Measurements from ENCODE around the gene RUBCN. TPM values are rescaled to one million over a fixed set of nuclear protein-coding genes. Genes with fewer than 3 reads are reported as not detected.
A peak's percentile ranks its signal among the peaks of the same experiment; 100 is the strongest.

Gene RUBCN
- total and polyA plus RNA-seq, 2 of the 13 experiments (the other 11 are each of a cell fraction or from before 2014, with no cell fraction given): 5.2 to 8.1 TPM

DNA sequence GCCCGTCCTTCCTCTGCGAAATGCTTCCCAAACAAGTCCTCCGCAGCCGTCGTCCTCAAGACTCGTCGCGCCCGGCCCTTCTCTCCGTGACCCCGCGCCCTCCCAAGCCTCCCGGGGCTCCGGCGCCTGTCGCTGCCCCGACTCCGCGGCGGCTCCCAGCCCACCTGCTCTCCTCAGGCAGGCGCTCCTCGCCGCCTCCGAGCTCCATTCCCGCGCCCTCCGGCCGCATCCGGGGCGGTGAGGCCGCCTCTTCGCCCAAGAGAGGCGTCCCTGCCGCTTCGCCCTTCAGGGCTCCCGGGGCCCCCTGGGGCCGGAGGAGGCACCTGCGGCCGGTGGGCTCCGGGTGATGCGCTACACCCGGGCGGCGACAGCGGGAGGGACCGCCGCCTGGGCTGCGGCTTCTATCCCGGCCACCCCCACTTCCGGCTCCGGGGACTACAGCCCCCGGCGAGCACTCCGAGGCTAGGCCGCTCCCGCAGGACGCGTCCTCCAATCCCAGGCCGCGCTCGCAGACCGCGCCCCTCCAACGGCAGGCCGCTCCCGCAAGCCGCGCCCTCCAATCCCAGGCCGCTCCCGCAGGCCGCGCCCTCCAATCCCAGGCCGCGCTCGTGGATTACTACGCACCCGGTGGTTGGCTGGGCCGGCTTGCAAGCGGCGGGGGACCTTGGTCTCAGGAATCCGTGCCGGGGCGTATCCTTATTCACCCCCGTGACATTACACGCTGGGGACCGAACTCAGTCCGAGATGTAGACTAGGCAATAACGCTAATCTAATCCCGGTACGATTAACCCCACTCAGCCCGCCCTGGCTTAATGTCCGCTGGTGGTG lies at the start of gene RUBCN (continued):
- TF ChIP-seq ZNF138 (CRISPR knock-in tag; IDR thresholded peaks at IDR 0.05; ENCODE audit: low read depth) (no peak), NFRKB (IDR thresholded peaks at IDR 0.05) (no peak), ZFP62 (CRISPR knock-in tag; IDR thresholded peaks at IDR 0.05) (no peak), ZNF619 (CRISPR knock-in tag; IDR thresholded peaks at IDR 0.05) (no peak), TRIM24 (CRISPR knock-in tag; IDR thresholded peaks at IDR 0.05) (no peak), YY1 (IDR thresholded peaks at IDR 0.05; ENCODE audit: insufficient read depth, insufficient replicate concordance, low read depth, low read length) (peak; percentile 34), ZMYM4 (CRISPR knock-in tag; IDR thresholded peaks at IDR 0.05) (peak; percentile 46; the same call in 1 of the 2 replicates), ZNF709 (CRISPR knock-in tag; IDR thresholded peaks at IDR 0.05) (no peak), ZNF343 (CRISPR knock-in tag; IDR thresholded peaks at IDR 0.05) (no peak; the same call in 1 of the 2 replicates), DMAP1 (CRISPR knock-in tag; IDR thresholded peaks at IDR 0.05) (0 out of 2 replicates have a peak, but pooled peaks have one; percentile 45), MEIS2 (CRISPR knock-in tag; IDR thresholded peaks at IDR 0.05) (peak; percentile 66), ATM (IDR thresholded peaks at IDR 0.05; ENCODE audit: borderline replicate concordance) (no peak), ZNF660 (CRISPR knock-in tag; IDR thresholded peaks at IDR 0.05; ENCODE audit: borderline replicate concordance, low read depth) (no peak)
- TF ChIP-seq, protein P1, sequence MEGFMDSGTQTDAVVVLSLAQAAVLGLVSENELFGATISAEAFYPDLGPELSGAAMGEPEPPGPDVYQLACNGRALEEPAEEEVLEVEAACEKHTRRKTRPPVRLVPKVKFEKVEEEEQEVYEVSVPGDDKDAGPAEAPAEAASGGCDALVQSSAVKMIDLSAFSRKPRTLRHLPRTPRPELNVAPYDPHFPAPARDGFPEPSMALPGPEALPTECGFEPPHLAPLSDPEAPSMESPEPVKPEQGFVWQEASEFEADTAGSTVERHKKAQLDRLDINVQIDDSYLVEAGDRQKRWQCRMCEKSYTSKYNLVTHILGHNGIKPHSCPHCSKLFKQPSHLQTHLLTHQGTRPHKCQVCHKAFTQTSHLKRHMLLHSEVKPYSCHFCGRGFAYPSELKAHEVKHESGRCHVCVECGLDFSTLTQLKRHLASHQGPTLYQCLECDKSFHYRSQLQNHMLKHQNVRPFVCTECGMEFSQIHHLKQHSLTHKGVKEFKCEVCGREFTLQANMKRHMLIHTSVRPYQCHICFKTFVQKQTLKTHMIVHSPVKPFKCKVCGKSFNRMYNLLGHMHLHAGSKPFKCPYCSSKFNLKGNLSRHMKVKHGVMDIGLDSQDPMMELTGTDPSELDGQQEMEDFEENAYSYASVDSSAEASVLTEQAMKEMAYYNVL (CRISPR knock-in tag; IDR thresholded peaks at IDR 0.05; ENCODE audit: borderline replicate concordance): no peak
- TF ChIP-seq, protein P2, sequence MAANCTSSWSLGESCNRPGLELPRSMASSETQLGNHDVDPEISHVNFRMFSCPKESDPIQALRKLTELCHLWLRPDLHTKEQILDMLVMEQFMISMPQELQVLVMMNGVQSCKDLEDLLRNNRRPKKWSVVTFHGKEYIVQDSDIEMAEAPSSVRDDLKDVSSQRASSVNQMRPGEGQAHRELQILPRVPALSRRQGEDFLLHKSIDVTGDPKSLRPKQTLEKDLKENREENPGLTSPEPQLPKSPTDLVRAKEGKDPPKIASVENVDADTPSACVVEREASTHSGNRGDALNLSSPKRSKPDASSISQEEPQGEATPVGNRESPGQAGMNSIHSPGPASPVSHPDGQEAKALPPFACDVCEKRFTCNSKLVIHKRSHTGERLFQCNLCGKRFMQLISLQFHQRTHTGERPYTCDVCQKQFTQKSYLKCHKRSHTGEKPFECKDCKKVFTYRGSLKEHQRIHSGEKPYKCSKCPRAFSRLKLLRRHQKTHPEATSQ (CRISPR knock-in tag; IDR thresholded peaks at IDR 0.05; ENCODE audit: borderline replicate concordance): no peak
- TF ChIP-seq, protein P3, sequence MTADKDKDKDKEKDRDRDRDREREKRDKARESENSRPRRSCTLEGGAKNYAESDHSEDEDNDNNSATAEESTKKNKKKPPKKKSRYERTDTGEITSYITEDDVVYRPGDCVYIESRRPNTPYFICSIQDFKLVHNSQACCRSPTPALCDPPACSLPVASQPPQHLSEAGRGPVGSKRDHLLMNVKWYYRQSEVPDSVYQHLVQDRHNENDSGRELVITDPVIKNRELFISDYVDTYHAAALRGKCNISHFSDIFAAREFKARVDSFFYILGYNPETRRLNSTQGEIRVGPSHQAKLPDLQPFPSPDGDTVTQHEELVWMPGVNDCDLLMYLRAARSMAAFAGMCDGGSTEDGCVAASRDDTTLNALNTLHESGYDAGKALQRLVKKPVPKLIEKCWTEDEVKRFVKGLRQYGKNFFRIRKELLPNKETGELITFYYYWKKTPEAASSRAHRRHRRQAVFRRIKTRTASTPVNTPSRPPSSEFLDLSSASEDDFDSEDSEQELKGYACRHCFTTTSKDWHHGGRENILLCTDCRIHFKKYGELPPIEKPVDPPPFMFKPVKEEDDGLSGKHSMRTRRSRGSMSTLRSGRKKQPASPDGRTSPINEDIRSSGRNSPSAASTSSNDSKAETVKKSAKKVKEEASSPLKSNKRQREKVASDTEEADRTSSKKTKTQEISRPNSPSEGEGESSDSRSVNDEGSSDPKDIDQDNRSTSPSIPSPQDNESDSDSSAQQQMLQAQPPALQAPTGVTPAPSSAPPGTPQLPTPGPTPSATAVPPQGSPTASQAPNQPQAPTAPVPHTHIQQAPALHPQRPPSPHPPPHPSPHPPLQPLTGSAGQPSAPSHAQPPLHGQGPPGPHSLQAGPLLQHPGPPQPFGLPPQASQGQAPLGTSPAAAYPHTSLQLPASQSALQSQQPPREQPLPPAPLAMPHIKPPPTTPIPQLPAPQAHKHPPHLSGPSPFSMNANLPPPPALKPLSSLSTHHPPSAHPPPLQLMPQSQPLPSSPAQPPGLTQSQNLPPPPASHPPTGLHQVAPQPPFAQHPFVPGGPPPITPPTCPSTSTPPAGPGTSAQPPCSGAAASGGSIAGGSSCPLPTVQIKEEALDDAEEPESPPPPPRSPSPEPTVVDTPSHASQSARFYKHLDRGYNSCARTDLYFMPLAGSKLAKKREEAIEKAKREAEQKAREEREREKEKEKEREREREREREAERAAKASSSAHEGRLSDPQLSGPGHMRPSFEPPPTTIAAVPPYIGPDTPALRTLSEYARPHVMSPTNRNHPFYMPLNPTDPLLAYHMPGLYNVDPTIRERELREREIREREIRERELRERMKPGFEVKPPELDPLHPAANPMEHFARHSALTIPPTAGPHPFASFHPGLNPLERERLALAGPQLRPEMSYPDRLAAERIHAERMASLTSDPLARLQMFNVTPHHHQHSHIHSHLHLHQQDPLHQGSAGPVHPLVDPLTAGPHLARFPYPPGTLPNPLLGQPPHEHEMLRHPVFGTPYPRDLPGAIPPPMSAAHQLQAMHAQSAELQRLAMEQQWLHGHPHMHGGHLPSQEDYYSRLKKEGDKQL (CRISPR knock-in tag; IDR thresholded peaks at IDR 0.05; ENCODE audit: low read depth): no peak
- TF ChIP-seq, protein P4, sequence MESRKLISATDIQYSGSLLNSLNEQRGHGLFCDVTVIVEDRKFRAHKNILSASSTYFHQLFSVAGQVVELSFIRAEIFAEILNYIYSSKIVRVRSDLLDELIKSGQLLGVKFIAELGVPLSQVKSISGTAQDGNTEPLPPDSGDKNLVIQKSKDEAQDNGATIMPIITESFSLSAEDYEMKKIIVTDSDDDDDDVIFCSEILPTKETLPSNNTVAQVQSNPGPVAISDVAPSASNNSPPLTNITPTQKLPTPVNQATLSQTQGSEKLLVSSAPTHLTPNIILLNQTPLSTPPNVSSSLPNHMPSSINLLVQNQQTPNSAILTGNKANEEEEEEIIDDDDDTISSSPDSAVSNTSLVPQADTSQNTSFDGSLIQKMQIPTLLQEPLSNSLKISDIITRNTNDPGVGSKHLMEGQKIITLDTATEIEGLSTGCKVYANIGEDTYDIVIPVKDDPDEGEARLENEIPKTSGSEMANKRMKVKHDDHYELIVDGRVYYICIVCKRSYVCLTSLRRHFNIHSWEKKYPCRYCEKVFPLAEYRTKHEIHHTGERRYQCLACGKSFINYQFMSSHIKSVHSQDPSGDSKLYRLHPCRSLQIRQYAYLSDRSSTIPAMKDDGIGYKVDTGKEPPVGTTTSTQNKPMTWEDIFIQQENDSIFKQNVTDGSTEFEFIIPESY (CRISPR knock-in tag; IDR thresholded peaks at IDR 0.05): no peak
- TF ChIP-seq, protein P5, sequence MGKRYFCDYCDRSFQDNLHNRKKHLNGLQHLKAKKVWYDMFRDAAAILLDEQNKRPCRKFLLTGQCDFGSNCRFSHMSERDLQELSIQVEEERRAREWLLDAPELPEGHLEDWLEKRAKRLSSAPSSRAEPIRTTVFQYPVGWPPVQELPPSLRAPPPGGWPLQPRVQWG (CRISPR knock-in tag; IDR thresholded peaks at IDR 0.05; ENCODE audit: borderline replicate concordance, low read depth): no peak
